RWPE2 (cell line): ENCODE data around the gene RFK.
A peak's percentile ranks its signal among the peaks of the same experiment; 100 is the strongest.

Experiments
- ATAC-seq: fragments of 200-7000 bp; cut with Tn5 transposase; 3 replicates; pipeline ENCODE4 v1.9.1; 2021; ENCODE audit warnings: low read depth
- DNase-seq: peaks from one replicate; pipeline ENCODE4 v3.0.0-alpha.2; 2020; ENCODE audit warnings: low spot score
- H3K27ac ChIP-seq: fragments of 450-650 bp; 2 replicates; pipeline ENCODE4 v1.5.1; 2017; ENCODE audit warnings: mild to moderate bottlenecking; ENCODE audit not compliant: poor library complexity, severe bottlenecking
- H3K27me3 ChIP-seq: fragments of 250-450 bp; sonication (Bioruptor Pico); 2 replicates; pipeline ENCODE4 v1.5.1; 2021; ENCODE audit warnings: mild to moderate bottlenecking, moderate library complexity; ENCODE audit not compliant: insufficient read depth, poor library complexity, severe bottlenecking
- H3K36me3 ChIP-seq: fragments of 250-450 bp; sonication (Bioruptor Pico); 2 replicates; pipeline ENCODE4 v1.5.1; 2020; ENCODE audit warnings: low read depth, mild to moderate bottlenecking, moderate library complexity
- H3K4me1 ChIP-seq: fragments of 250-450 bp; sonication (Bioruptor Pico); 2 replicates; pipeline ENCODE4 v1.5.1; 2021; ENCODE audit warnings: mild to moderate bottlenecking, moderate library complexity; ENCODE audit not compliant: insufficient read depth, poor library complexity, severe bottlenecking
- H3K4me3 ChIP-seq: fragments of 250-450 bp; sonication (Bioruptor Pico); 2 replicates; pipeline ENCODE4 v1.5.1; 2021; ENCODE audit warnings: mild to moderate bottlenecking, moderate library complexity; ENCODE audit not compliant: severe bottlenecking
- H3K9me3 ChIP-seq: fragments of 250-450 bp; sonication (Bioruptor Pico); 2 replicates; pipeline ENCODE4 v1.5.1; 2021; ENCODE audit warnings: mild to moderate bottlenecking, moderate library complexity; ENCODE audit not compliant: severe bottlenecking
- TF ChIP-seq, protein P1 (sequence below): fragments of 450-650 bp; IDR thresholded peaks from one replicate; pipeline ENCODE4 v1.5.1; 2017; ENCODE audit warnings: mild to moderate bottlenecking, moderate library complexity; ENCODE audit not compliant: poor library complexity, severe bottlenecking

Gene RFK

DNA sequence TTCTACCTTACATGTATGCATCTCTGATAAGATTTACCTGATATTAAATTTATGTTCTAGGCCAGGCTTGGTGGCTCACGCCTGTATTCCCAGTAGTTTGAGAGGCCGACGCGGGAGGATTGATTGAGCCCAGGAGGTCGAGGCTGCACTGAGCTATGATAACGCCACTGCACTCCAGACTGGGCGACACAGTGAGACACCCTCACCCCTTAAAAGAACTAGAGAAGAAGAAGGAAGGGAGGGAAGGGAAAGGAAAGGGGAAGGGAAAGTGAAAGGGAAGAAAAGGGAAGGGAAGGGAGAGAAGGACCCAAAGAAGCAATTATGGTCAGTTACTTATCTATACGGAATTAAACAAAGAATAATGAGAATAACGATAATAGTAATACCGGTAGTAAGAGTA is 1.2 kb upstream of the RFK start:
- DNase-seq: no peak
- TF ChIP-seq, protein P1, sequence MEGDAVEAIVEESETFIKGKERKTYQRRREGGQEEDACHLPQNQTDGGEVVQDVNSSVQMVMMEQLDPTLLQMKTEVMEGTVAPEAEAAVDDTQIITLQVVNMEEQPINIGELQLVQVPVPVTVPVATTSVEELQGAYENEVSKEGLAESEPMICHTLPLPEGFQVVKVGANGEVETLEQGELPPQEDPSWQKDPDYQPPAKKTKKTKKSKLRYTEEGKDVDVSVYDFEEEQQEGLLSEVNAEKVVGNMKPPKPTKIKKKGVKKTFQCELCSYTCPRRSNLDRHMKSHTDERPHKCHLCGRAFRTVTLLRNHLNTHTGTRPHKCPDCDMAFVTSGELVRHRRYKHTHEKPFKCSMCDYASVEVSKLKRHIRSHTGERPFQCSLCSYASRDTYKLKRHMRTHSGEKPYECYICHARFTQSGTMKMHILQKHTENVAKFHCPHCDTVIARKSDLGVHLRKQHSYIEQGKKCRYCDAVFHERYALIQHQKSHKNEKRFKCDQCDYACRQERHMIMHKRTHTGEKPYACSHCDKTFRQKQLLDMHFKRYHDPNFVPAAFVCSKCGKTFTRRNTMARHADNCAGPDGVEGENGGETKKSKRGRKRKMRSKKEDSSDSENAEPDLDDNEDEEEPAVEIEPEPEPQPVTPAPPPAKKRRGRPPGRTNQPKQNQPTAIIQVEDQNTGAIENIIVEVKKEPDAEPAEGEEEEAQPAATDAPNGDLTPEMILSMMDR: no peak
- ATAC-seq: no peak
- H3K36me3 ChIP-seq: peaks cover 16% of the 10 kb centered on the region
- no peaks in the 10 kb centered on the region for H3K27me3 ChIP-seq
- peak overlapping the region; percentile 54 for H3K27ac ChIP-seq
- H3K9me3 ChIP-seq: peaks cover 3% of the 10 kb centered on the region
- H3K4me1 ChIP-seq: no peaks in the 10 kb centered on the region
- no peak overlapping the region for H3K4me3 ChIP-seq

DNA sequence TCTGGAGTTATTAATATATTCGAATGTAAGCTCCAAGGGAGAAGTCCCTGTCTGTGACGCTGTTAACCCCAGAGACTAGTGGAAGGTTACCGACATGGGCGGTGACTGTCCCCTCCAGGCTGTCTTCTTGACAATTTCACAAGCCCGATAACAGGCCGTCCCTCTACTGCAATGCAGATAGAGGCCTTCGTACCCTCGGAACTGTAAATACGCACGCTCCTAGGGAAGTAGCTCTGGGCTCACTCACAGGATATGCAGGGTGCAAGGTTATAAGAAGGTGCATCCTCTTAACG is 680 bp upstream of the RFK start:
- Histone ChIP-seq H3K27ac (peak overlapping the region; percentile 54), H3K4me3 (peak overlapping the region; percentile 71), H3K27me3 (no peaks in the 10 kb centered on the region), H3K36me3 (peaks cover 16% of the 10 kb centered on the region), H3K9me3 (peaks cover 3% of the 10 kb centered on the region), H3K4me1 (no peaks in the 10 kb centered on the region)
- TF ChIP-seq, protein P1: no peak
- DNase-seq (no peak), ATAC-seq (peak; percentile 24)

DNA sequence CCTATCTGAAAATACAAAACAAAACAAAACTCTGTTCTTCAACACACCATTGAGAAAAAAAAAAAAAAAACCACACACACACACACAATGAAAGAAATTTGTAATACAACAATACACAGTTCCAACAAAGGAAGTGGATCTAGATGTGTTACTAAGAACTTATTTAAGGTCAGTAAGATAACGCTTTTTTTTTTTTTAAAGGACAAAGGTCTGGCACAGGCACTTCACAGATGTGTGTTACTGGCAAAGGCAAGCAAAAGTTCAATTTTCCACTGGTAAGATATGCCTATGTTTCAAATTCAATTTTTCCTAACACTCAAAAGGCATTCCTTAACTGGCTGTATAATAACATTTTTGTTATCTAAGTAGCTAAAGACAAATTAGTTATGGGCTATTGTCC is 3.6 kb downstream of the RFK start:
- Histone ChIP-seq H3K4me1 (no peaks in the 10 kb centered on the region), H3K4me3 (no peak overlapping the region), H3K27ac (no peak overlapping the region), H3K36me3 (peaks cover 43% of the 10 kb centered on the region), H3K9me3 (peaks cover 3% of the 10 kb centered on the region), H3K27me3 (no peaks in the 10 kb centered on the region)
- DNase-seq (no peak), ATAC-seq (no peak)
- TF ChIP-seq, protein P1: no peak

DNA sequence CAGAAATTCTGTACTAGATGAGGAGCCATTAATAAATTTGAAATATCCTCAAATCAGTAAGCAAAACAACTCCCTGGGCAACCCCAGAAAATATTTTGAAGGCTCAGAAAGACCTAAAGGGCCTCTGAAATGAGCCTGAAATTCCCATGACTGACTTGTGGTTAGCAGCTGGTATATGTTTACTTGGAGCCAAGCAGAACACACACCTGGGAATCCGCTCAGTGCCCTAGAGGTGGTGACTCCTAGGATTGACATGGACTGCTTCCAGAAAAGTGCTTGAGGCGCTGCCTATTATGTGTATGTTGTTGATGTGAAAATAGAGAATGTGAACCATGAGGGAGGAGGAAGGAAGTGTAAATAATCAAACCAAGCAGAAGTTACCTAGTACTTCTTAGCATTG is 14.7 kb downstream of the RFK start:
- peak; percentile 80 for DNase-seq
- ATAC-seq: peak; percentile 91
- Histone ChIP-seq H3K36me3 (no peaks in the 10 kb centered on the region), H3K4me3 (no peak overlapping the region), H3K27ac (peak overlapping the region; percentile 41), H3K9me3 (no peaks in the 10 kb centered on the region), H3K4me1 (peaks cover 32% of the 10 kb centered on the region), H3K27me3 (no peaks in the 10 kb centered on the region)
- TF ChIP-seq, protein P1: no peak

DNA sequence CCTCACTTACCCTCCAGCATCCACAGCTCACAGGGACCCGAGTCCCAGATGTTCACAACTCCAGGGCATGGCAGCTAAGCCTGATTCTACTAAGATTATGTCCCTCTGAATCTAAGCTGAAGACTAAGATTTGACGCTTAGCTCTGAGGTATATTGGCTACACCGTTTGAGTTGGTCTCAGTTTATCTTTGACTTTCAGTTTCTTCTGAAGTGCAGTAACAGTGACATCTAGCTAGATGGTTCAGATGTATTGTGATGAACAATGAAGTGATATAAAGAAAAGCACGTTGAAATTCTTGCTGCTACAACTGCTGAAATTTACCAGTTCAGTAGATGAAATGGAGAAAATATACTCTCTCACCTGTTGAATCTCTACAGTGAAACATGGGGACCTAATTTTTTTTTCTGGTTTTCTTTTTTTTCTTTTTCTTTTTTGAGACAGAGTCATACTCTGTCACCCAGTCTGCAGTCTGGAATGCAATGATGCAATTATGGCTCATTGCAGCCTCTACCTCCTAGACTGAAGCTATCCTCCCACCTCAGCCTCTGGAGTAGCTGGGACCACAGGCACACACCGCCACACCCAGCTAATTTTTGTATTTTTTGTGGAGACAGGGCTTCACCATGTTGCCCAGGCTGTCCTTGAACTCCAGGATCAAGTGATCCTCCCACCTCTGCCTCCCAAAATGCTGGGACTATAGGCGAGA is 15.7 kb downstream of the RFK start:
- H3K27me3 ChIP-seq: no peaks in the 10 kb centered on the region
- H3K4me3 ChIP-seq: no peak overlapping the region
- H3K36me3 ChIP-seq: no peaks in the 10 kb centered on the region
- no peak for ATAC-seq
- TF ChIP-seq, protein P1: no peak
- peaks cover 39% of the 10 kb centered on the region for H3K4me1 ChIP-seq
- H3K9me3 ChIP-seq: no peaks in the 10 kb centered on the region
- DNase-seq: no peak
- peak overlapping the region; percentile 41 for H3K27ac ChIP-seq
